GM23338 (cell line): ENCODE data around the gene SMC5. TPM values are rescaled to one million over a fixed set of nuclear protein-coding genes. Genes with fewer than 3 reads are reported as not detected.

ENCODE experiments used
- ATAC-seq: fragments of 200-7000 bp; cut with Tn5 transposase; 3 replicates; pipeline ENCODE4 v1.9.1; 2020
- DNase-seq: peaks from one replicate; pipeline ENCODE4 v3.0.0-alpha.2; 2015; ENCODE audit warnings: low spot score
- H2AFZ ChIP-seq: fragments of 200-600 bp; sonication (generic); 2 replicates; pipeline ENCODE4 v1.8.0; 2016; ENCODE audit warnings: antibody characterized with exemption, mild to moderate bottlenecking, moderate library complexity
- H3F3A ChIP-seq: fragments of 200-600 bp; sonication (generic); replicated peaks from 2 replicates; pipeline ENCODE4 v1.8.0; 2017; ENCODE audit warnings: antibody characterized with exemption, mixed run types, low read depth
- H3K27ac ChIP-seq: fragments of 200-600 bp; sonication (generic); 2 replicates; pipeline ENCODE4 v1.6.1; 2016; ENCODE audit warnings: low read depth
- H3K27me3 ChIP-seq: fragments of 200-600 bp; sonication (generic); 2 replicates; pipeline ENCODE4 v1.8.0; 2016; ENCODE audit warnings: mild to moderate bottlenecking, mixed run types, moderate library complexity; ENCODE audit not compliant: insufficient read depth
- H3K36me3 ChIP-seq: fragments of 200-600 bp; sonication (generic); 2 replicates; pipeline ENCODE4 v1.8.0; 2016; ENCODE audit warnings: mild to moderate bottlenecking; ENCODE audit not compliant: insufficient read depth
- H3K4me1 ChIP-seq: fragments of 200-600 bp; sonication (generic); 2 replicates; pipeline ENCODE4 v1.8.0; 2016; ENCODE audit warnings: mild to moderate bottlenecking, moderate library complexity; ENCODE audit not compliant: insufficient read depth
- H3K4me2 ChIP-seq: fragments of 200-600 bp; sonication (generic); 2 replicates; pipeline ENCODE4 v1.7.1; 2017; ENCODE audit warnings: mixed run types
- H3K4me3 ChIP-seq: fragments of 200-600 bp; sonication (generic); 2 replicates; pipeline ENCODE4 v1.6.1; 2016; ENCODE audit warnings: mixed run types
- H3K79me2 ChIP-seq: fragments of 200-600 bp; sonication (generic); replicated peaks from 2 replicates; pipeline ENCODE4 v1.8.0; 2017; ENCODE audit warnings: mild to moderate bottlenecking; ENCODE audit not compliant: insufficient read depth
- H3K9me2 ChIP-seq: fragments of 200-600 bp; sonication (generic); 2 replicates; pipeline ENCODE4 v1.8.0; 2017; ENCODE audit not compliant: insufficient read depth
- H4K20me1 ChIP-seq: fragments of 200-600 bp; sonication (generic); replicated peaks from 2 replicates; pipeline ENCODE4 v1.8.0; 2017; ENCODE audit warnings: mild to moderate bottlenecking; ENCODE audit not compliant: insufficient read depth
- H3K27ac Mint-ChIP-seq: 2 replicates; pipeline ENCODE4 v1.8.0; 2020; ENCODE audit warnings: inconsistent platforms, mild to moderate bottlenecking, moderate library complexity, mixed read lengths
- H3K27me3 Mint-ChIP-seq: 3 replicates; pipeline ENCODE4 v1.8.0; 2022; ENCODE audit warnings: low read depth, mild to moderate bottlenecking, moderate library complexity, mixed read lengths, inconsistent platforms; ENCODE audit not compliant: insufficient read depth, poor library complexity
- H3K36me3 Mint-ChIP-seq: 3 replicates; pipeline ENCODE4 v1.8.0; 2021; ENCODE audit warnings: low read depth, mild to moderate bottlenecking, inconsistent platforms, moderate library complexity, mixed read lengths
- H3K4me1 Mint-ChIP-seq: 3 replicates; pipeline ENCODE4 v1.8.0; 2020; ENCODE audit warnings: mild to moderate bottlenecking, inconsistent platforms, mixed read lengths
- H3K4me3 Mint-ChIP-seq: 3 replicates; pipeline ENCODE4 v1.8.0; 2021; ENCODE audit warnings: moderate library complexity, mild to moderate bottlenecking, inconsistent platforms, mixed read lengths
- H3K9me3 Mint-ChIP-seq: 3 replicates; pipeline ENCODE4 v1.8.0; 2020; ENCODE audit warnings: moderate library complexity, mild to moderate bottlenecking, inconsistent platforms, mixed read lengths
- CREB1 ChIP-seq: fragments of 250-450 bp; sonication (Bioruptor Pico); IDR thresholded peaks from 2 replicates; pipeline ENCODE4 v1.5.0; 2020; ENCODE audit warnings: low read depth, mild to moderate bottlenecking, moderate library complexity
- POLR2AphosphoS5 ChIP-seq: IDR thresholded peaks from 2 replicates; pipeline ENCODE4 v1.6.1; 2016; ENCODE audit warnings: antibody characterized with exemption, low read depth
- polyA plus RNA-seq: library from polyadenylated mRNA; unstranded; fragments of >200 nt; fragmentation: Nextera tagmentation; extraction: Ambion mirVana; gene quantifications from 2 replicates; pipeline ENCODE4 v1.2.1, GENCODE V29; 2016
- total RNA-seq: library from RNA; depleted of rRNA; stranded (reverse); fragments of >200 nt; shearing (Covaris generic); gene quantifications from 2 replicates; pipeline ENCODE4 v1.2.3, GENCODE V29; 2014
- TF ChIP-seq, protein P1 (sequence below): fragments of 250-450 bp; sonication (Bioruptor Pico); IDR thresholded peaks from 2 replicates; pipeline ENCODE4 v1.5.0; 2020; ENCODE audit warnings: mild to moderate bottlenecking, moderate library complexity
- TF ChIP-seq, protein P2 (sequence below), 2 experiments: fragments of 200-600 bp in 1 of 2; sonication (generic) in 1 of 2; conservative IDR thresholded peaks; 2 replicates each; pipeline versions ENCODE4 v1.5.1 to v1.6.1; 2016 to 2017; ENCODE audit warnings: antibody characterized with exemption in 2 of 2, low read depth in 2 of 2, mild to moderate bottlenecking in 2 of 2, moderate library complexity in 1 of 2

The SMC5 gene
- total and polyA plus RNA-seq, 2 experiments from 2014 or later, result 27.9 to 29.0 TPM

DNA sequence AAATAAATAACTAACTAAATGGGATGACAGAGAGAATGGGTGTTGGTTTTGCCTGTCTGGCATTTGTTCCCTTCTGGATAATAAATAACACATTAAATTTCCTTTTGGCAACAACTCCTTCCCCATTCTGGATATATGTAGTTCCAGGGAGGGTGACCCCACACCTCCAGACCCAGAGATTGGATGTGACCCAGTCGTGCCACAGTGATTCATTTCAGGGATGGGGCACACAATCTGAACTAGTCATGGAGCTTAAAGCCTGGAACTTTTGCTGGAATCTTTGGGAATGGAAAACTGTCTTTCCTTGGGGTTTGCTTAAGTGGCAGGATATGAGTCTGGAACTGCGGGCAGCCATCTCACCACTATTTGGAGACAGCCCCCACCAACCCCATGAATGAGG, 144.4 kb downstream of the SMC5 start (continued):
- TF ChIP-seq CREB1 (CRISPR knock-in tag), result no peak

- no peak overlapping the region for H3K27ac ChIP-seq
Measured at GRCh38 chr9:70403618-70404025, 144.8 kb downstream of the SMC5 start.

More at GRCh38 chr9:70403618-70404025, 144.8 kb downstream of the SMC5 start:
- Histone ChIP-seq H2AFZ (no peak overlapping the region), H3K36me3 (no peaks in the 10 kb centered on the region), H3K4me2 (no peak overlapping the region), H3K27me3 (0 out of 2 replicates have a peak, but pooled peaks cover 8% of the 10 kb centered on the region), H3K4me3 (no peak overlapping the region), H4K20me1 (no peaks in the 10 kb centered on the region), H3K4me1 (peaks cover 13% of the 10 kb centered on the region), H3K9me2 (no peaks in the 10 kb centered on the region; the same call in 1 of the 2 replicates), H3K79me2 (no peaks in the 10 kb centered on the region), H3F3A (no peaks in the 10 kb centered on the region)
- Mint-ChIP-seq H3K9me3 (no peaks in the 10 kb centered on the region), H3K4me3 (no peak overlapping the region), H3K27me3 (peaks cover 6% of the 10 kb centered on the region), H3K4me1 (peaks cover 17% of the 10 kb centered on the region), H3K36me3 (no peaks in the 10 kb centered on the region), H3K27ac (no peak overlapping the region)
- ATAC-seq (no peak), DNase-seq (no peak)
- TF ChIP-seq, protein P1, sequence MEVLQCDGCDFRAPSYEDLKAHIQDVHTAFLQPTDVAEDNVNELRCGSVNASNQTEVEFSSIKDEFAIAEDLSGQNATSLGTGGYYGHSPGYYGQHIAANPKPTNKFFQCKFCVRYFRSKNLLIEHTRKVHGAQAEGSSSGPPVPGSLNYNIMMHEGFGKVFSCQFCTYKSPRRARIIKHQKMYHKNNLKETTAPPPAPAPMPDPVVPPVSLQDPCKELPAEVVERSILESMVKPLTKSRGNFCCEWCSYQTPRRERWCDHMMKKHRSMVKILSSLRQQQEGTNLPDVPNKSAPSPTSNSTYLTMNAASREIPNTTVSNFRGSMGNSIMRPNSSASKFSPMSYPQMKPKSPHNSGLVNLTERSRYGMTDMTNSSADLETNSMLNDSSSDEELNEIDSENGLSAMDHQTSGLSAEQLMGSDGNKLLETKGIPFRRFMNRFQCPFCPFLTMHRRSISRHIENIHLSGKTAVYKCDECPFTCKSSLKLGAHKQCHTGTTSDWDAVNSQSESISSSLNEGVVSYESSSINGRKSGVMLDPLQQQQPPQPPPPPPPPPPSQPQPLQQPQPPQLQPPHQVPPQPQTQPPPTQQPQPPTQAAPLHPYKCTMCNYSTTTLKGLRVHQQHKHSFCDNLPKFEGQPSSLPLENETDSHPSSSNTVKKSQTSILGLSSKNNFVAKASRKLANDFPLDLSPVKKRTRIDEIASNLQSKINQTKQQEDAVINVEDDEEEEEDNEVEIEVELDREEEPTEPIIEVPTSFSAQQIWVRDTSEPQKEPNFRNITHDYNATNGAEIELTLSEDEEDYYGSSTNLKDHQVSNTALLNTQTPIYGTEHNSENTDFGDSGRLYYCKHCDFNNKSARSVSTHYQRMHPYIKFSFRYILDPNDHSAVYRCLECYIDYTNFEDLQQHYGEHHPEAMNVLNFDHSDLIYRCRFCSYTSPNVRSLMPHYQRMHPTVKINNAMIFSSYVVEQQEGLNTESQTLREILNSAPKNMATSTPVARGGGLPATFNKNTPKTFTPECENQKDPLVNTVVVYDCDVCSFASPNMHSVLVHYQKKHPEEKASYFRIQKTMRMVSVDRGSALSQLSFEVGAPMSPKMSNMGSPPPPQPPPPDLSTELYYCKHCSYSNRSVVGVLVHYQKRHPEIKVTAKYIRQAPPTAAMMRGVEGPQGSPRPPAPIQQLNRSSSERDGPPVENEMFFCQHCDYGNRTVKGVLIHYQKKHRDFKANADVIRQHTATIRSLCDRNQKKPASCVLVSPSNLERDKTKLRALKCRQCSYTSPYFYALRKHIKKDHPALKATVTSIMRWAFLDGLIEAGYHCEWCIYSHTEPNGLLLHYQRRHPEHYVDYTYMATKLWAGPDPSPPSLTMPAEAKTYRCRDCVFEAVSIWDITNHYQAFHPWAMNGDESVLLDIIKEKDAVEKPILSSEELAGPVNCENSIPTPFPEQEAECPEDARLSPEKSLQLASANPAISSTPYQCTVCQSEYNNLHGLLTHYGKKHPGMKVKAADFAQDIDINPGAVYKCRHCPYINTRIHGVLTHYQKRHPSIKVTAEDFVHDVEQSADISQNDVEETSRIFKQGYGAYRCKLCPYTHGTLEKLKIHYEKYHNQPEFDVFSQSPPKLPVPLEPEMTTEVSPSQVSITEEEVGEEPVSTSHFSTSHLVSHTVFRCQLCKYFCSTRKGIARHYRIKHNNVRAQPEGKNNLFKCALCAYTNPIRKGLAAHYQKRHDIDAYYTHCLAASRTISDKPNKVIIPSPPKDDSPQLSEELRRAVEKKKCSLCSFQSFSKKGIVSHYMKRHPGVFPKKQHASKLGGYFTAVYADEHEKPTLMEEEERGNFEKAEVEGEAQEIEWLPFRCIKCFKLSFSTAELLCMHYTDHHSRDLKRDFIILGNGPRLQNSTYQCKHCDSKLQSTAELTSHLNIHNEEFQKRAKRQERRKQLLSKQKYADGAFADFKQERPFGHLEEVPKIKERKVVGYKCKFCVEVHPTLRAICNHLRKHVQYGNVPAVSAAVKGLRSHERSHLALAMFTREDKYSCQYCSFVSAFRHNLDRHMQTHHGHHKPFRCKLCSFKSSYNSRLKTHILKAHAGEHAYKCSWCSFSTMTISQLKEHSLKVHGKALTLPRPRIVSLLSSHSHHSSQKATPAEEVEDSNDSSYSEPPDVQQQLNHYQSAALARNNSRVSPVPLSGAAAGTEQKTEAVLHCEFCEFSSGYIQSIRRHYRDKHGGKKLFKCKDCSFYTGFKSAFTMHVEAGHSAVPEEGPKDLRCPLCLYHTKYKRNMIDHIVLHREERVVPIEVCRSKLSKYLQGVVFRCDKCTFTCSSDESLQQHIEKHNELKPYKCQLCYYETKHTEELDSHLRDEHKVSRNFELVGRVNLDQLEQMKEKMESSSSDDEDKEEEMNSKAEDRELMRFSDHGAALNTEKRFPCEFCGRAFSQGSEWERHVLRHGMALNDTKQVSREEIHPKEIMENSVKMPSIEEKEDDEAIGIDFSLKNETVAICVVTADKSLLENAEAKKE (CRISPR knock-in tag), result no peak
- TF ChIP-seq, protein P2, sequence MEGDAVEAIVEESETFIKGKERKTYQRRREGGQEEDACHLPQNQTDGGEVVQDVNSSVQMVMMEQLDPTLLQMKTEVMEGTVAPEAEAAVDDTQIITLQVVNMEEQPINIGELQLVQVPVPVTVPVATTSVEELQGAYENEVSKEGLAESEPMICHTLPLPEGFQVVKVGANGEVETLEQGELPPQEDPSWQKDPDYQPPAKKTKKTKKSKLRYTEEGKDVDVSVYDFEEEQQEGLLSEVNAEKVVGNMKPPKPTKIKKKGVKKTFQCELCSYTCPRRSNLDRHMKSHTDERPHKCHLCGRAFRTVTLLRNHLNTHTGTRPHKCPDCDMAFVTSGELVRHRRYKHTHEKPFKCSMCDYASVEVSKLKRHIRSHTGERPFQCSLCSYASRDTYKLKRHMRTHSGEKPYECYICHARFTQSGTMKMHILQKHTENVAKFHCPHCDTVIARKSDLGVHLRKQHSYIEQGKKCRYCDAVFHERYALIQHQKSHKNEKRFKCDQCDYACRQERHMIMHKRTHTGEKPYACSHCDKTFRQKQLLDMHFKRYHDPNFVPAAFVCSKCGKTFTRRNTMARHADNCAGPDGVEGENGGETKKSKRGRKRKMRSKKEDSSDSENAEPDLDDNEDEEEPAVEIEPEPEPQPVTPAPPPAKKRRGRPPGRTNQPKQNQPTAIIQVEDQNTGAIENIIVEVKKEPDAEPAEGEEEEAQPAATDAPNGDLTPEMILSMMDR (conservative IDR thresholded peaks at IDR 0.05; ENCODE audit: low read depth in 2 of 2), result no peak
- TF ChIP-seq POLR2AphosphoS5, result no peak
